NOMO-1 (cell line): ENCODE data around the gene NAP1L4.
"Not testable (repeated sequence)": the region's sequence is repeated elsewhere in the genome, so short reads cannot be mapped to it uniquely, and the experiment has no call there.

Source experiments
- DNase-seq, 2 experiments: peaks; one replicate each; lab custom pipeline; 2025; ENCODE audit not compliant: unreplicated experiment in 2 of 2; lab: John Stamatoyannopoulos, UW

NAP1L4 gene

DNA sequence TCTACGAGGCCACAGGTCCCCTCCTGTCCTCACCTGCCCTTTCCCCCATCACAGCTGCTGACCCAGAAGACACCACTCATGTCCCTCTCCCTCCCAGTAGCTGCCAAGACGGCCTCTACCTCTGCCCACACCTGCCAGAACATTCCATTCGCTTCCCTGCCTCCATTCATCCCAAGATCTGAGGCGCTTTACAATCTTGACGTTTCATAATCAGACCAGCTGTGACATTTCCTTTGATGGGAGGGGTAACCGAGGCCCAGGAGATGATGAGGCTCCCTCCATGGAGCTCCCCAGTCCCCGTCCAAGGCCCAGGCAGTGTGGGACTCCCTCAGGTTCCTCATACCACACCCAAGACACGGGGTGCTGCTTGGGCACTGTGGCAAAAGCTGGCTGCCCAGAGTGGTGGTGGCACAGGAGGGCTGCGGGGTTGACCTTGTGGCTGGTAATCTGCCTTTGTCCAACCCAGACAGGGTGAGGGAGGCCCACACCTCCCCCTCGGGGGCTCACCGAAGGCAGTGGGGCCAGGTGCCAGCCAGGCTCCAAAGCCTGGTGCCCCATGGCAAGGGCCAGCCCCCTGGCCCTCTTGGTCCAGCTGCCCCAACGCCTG lies 80.2 kb downstream of the NAP1L4 start:
- no peak for DNase-seq

DNA sequence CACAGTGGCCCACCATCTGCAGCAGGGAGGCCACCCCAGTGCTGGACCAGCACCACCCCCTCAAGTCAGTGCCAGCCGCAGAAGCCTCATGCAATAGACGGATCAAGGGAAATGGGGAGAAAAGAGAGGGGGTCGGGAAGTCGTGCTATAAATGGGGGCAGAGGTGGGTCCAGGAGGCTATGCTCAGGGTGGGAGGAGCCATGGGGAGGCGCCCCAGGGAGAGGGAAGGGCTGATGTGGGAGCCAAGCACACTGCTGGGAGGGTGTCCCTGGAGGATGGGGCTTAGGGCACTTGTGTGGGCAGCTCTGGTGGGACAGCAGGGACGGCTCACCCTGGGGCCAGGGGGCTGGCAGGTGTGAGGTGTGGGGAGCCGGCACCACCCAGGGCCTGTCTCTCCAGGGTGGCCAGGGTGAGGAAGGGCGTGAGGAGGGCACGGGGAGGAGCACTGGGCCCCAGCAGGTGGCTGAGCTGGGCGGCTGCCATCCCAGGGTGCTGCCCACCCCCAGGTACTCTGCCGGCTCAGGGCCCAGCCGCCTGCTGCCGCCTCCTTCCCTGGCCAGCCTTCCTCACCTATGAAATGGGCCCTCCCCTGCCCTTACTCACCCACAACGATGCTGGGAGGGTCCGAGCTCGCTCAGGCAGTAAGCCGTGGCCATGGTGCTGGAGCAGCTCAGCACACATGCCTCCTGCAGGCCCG lies 80.9 kb downstream of the NAP1L4 start:
- no peak for DNase-seq

DNA sequence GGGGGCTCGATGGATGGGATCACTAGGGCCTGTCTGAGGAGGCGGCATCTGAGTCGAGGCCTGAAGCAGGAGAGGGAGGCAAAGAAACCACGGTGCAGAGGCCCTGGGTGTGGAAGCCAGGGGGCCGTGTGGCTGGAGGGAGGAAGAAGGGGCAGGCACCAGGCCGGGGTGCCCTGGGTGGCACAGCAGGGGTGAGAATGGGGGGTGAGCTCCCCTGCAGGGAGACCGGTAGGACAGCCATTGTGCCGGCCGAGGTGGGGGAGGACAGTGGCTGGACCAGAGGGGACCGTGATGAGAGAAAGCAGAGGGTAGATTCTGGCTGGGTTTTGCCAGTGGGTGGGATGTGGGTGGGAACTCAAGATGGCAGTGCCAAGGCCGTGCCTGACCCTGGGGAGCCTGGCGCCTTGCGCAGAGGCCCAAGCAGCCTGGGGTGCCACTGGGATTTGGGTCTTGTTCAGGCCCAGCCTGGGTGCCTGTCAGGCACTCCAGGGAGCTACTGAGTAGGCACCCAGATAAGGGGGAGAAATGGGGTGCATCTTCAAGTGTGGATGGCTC lies 81.7 kb downstream of the NAP1L4 start:
- no peak for DNase-seq

DNA sequence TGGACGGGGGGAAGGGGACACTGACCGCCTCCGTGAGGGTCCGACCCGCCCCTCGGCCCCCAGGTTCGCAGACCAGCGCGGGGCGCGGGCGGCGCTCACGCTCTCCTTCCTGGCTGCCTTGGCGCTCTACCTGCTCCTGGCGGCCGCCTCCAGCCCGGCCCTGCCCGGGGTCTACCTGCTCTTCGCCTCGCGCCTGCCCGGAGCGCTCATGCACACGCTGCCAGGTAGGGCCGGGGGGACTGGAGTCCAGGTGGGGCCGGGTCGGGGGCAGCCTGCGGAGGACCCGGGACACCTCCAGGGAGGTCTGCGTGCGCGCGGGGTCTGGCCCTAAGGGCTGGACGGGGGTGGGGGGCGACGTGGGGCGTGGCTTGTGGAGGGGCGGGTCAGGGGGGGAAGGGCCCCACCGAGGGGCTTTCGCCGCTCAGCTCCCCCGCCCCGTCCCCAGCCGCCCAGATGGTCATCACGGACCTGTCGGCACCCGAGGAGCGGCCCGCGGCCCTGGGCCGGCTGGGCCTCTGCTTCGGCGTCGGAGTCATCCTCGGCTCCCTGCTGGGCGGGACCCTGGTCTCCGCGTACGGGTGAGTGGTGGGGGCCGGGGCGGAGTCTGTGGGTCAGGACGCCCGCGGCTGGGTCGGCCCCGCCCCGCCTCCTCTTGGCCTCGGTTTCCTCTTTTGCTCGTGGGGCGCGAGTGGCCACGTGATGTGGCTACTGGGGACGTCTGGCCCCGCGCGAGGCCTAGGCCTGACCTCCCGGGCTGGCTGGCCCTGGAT lies 82.8 kb downstream of the NAP1L4 start:
- DNase-seq = no peak

DNA sequence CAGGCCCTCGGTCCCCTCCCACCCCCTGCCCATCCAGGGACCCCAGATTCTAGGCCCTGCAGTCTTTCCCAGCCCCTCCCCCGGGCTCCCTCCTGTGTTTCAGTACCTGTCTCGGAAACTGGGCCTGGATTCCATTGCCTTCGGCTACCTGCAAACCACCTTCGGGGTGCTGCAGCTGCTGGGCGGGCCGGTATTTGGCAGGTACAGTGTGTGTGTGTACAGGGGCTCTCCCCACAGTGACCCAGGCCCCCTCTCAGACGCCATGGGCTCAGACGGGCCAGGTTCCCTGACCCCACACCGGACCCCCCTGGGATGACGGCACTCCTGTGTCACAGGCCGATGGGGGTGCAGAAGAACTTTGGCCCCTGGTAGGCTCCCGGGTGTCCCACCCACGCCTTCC lies 84.0 kb downstream of the NAP1L4 start:
- no peak for DNase-seq

DNA sequence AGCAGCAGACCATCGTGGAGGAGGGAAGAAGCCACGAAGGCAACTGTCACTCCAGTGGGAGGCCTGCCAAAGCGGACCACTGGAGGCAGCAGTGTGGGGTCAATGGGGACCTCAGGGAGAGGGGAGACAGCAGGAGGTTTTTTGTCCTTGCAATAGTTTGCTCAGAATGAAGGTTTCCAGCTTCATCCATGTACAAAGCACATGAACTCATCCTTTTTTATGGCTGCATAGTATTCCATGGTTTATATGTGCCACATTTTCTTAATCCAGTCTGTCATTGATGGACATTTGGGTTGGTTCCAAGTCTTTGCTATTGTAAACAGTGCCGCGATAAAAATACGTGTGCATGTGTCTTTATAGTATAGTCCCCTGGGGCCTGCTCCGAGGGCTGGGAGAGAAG lies 86.8 kb downstream of the NAP1L4 start:
- not testable (repeated sequence) for DNase-seq

DNA sequence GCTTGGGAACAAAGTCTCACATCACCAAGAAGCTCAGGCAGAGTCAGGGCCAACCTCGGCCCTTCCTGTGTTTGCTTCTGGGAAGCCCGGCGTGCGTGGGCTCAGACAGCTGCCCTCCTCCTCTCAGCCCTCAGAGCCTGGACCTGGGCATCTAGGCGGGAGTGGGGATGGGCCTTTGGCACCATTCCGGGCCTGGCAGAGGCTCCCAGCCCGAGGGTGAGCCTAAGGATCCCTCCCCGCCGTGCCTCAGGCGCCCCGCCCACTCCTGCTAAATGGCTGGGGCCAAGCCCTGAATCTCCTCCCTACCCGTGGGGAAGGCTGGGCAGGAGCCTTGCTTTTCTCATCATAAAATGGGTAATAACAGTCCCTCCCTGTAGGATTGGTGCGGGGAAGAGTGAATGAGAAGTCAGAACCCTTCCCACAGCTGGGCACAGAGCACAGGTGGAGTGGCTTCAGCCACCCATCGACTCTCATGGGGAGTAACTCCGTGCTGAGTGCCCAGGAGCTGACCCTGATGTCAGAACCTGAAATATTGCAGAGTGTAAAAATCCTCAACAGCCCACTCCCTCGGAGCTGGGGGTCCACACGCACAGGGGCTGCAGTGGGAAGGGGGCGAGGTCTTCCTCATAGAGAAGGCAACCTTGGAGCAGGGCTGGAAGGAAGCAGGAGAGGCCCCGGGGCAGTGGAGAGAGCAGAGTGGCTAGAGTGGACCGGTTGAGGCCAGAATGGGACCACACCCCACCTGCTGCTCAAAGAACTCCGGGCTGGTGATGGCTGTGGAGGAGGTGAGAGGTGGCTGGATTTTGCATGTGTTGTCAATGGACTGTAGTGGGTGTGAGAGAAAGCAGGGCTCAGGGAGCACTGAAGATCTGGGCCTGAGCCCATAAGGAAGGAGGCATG lies 87.7 kb downstream of the NAP1L4 start:
- no peak for DNase-seq

DNA sequence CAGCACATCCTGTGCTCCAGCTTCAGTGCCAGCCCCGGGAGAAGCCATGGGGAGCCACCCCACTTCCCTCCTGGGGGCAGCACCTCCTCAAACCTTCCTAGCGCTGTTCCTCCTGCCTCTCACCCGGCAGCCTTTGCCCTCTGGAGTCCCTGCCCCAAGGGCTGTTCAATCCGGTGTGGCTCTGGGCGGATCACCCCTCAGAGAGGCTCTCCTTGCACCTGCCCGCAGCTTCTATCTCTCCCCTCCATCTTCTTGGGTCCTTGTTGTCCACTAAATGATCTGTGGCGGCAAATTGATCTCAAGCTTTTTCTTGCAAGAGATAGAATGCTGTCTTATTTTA lies 88.5 kb downstream of the NAP1L4 start:
- DNase-seq = no peak

DNA sequence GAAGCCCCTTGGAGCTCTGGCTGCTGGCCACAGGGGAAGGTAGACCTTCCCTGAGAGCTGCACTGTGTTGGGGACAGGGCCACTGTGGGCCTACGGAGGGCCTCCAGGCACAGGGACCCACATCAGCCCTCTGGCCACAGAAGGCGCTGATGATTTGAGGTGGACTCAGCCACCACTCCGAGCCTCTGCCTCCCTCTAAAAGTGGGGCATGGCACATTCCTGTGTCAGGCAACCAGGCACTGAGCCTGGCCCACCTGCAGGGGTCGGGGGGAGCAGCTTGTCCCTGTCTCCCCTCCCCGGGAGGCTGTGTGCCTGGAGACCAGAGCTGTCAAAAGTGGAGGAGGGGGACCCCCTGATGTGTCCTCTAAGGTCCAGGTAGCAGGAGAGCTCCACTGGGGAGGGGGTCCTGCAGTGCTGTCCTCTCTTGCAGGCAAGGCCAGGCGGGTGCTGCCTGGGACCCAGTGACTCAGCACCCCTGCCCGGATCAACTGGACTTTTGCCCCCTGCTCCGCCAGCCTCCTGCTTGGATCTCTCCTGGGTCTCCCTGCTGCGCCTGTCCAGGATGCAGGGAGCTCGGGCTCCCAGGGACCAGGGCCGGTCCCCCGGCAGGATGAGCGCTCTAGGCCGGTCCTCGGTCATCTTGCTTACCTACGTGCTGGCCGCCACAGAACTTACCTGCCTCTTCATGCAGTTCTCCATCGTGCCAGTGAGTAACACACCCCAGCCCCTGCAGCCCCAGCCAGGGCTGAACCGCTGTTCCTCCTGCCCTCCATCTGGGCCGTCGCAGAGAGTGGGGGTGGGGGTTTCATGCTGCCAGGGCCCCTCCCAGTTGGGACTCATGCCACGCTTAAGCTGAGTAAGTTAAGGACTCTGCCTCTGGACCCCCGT lies 89.1 kb downstream of the NAP1L4 start:
- no peak for DNase-seq

DNA sequence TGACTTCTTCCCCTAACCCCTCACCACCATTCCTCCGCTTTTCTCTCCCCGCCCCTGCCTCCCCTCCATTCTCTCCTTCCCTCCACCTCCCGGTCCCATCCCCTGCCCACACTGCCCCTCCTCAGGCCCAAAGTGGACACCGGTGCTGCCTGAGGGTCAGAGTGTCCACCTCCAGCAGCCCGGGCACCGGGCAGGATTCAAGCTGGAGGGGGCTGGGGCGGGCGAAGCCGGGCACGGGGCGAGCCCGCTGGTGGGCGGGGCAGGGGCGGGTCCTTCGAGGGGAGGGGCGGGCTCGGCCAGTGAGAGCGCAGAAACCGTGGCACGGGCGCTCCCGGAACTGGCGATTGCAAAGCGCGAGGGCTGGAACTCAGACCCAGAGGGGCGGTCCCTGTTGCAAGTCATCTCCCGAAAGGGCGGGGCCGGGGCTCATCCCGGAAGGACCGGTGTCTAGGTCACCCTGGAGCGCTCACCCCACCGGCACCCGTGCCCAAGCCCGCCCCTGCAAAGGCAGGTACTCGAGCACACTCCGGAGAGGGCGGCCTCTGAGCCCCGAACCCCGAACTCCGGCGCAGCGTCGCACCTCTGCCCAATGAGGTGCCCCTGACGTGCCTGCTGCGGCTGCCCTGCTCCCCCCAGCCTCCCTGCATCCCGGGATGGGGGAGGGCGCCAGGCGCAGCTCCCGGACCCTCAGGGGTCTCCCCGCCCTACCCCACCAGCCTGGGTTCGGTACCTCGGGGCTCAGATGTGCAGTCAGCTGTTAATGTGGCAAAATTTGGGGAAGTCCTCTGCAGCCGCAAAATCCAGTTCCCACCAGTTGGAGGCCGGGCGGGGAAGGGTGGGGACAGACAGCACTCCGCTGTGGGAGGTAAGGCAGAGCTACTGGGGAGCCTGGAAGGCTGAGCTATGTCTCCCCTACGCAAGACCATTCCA lies 90.0 kb downstream of the NAP1L4 start:
- DNase-seq = peak; percentile 96 to 98

DNA sequence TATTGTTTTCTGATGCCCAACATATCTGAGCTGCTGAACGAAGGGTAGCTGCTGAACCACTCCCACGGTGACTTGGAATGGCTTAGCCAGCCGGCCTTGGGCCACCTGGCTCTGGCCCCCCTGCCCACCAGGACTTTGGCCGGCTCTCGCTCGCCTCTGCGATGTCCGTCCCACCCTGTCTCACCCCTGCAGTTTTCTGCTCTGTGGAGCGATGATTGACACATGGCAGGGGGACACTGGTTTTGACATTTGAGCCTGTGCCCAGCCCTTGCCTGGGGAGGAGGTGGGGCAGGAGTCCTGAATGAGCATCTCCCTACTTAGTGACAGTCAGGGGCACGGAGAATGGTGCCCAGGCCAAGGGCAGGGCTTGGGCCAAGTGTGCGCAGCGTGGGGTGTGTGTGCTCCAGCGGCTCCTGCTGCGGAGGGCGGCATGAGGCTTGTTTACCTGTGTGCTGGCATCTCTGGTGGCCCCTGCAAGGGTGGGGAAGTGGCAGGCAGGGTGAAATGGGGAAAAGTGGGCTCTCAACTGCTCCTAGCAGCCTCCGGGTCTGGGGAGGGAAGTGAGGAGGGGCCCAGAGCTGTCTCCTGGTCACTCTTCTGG lies 90.8 kb downstream of the NAP1L4 start:
- no peak for DNase-seq

DNA sequence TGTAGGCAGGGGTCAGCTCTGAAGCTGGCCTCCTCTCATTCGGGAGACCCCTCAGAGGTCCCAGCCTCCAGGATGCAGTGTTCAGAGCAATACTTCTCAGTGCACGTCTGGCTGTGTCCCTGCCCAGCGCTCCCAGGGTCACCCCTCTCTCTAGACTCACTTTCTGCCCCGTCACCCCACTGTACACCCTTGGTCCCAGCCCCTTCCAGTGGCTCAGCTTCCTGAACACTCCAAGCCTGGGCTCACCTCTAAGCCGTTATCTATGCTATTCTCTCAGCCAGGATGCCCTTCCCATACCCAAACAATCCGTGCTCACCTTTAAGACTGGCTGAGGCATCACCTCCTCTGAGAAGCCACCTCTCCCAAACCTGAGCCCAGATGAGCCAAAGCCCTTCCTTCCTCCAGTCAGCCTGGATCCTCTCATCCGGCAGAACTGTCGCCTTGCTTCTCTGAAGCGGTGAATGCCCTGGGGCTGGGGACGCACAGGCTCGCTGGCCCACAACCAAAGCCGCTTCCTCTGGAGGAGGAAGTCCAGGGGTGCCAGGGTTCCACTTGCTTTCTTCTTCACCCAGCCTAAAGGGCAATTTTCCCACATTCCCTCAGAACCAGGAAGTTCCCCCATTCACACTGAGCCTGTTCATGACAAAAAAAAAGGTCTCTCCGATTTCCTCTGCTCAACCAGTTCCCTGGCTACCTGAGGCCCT lies 92.9 kb downstream of the NAP1L4 start:
- peak in 1 of 2 experiments; percentile 6 for DNase-seq

DNA sequence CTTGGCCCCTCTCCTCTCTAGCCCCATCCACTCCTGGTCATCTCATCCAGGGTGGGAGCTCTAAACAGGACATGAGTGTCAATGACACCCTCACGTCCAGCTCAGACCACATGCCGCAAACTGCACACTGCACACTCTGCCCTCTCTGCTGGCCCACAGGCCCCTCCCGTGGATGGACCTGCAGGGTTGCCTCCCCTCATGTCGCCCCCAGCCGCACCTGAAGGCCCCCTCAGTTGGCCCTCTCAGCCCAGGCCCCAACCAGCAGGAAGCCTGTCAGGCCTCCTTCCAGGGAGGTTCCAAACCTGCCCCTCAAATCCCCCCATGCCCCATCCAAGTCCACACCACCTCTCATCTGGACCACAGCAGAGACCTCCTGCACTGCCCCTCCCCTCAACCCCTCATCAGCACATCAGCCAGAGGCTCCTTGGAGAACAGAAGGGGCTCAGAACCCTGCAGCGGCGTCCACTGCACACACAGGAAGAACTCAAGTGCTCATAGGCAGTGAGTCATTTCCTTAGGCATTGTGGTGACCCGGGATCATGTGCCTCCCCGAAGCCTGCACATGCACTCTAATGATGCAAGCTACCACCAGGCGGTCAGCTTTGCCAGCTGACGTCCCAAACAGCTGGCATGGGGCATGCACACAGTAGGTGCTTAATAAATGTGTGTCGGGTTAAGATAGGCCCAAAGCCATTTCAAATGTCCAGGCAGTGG lies 93.6 kb downstream of the NAP1L4 start:
- peak; percentile 81 to 88 for DNase-seq

DNA sequence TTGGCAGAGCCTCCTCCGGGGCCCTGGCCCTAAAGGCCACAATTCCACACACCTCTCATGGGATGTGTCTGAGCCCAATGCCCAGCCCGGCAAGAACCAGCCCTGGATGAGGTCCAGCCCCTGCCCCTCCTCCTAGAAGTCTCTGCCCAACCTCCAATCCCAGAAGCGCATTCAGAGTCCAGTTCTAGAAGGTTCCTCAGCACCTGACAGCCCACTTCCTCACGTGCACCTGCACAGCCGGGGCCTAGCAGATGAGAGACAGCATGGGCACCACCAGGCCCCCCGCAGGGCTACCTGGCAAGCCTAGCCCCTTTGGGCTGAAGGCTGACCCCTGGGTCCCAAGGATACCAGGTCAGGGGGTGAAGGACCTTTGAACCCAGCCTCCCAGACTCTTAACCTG lies 95.1 kb downstream of the NAP1L4 start:
- no peak for DNase-seq

DNA sequence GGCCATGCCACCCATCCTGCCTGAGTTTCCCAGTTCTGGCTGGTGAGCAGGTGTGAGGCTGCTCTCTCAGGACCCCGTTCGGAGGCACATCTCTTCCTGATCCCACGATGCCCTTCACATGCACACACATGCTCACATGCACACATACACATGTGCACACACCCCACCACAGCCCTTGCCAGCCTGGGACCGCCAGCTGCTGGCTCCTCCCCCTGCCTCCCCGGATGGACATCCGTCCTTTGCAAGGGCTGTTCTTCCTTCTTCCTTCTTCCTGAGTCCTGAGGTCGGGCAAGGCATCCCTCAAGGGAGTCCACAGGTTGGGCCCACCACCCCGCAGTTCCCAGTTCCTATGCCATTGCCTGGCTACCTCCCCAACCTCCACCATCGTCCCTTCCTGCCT lies 96.1 kb downstream of the NAP1L4 start:
- DNase-seq = no peak
